ENCODE measurements around the gene LRRC75B. TPM values are rescaled to one million over a fixed set of nuclear protein-coding genes. Genes with fewer than 3 reads are reported as not detected.

Gene LRRC75B
- total and polyA plus RNA-seq, 2 of the 13 experiments (the other 11 are each of a cell fraction or from before 2014, with no cell fraction given), result 11.8 to 34.8 TPM

DNA sequence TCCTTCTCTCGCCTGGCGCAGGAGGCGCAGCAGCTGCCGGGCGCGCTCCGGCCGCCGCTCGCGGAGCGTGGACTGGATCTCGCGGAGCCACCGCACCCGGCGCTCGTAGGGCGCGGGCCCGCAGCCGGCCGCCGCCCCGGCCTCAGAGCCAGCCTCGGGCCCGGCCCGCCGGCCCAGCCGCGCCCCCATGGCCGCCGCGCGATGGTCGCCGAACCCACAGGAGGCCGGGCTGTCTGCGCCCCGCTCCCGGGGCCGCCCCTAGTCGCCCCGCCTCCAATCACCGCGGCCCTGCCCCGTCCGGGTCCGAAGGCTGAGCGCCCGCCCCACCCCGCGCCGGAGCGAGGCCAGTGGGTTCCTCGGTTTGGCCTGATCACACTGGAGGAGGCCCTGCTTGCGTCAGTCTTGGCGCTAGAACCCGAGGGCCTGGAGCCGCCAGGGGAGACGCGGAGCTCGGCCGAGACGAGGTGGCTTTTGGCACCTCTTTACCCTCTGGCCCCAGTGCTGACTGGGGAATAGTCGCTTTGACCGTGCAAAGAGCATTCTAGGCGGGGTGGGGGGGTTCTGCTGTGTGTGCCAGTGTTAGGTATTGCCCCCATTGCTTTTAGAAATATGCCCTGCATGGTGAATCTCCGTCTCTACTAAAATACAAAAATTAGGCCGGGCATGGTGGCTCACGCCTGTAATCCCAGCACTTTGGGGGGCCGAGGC, at the start of gene LRRC75B (continued):
- peak; percentile 25; the same call in 1 of the 2 replicates for TF ChIP-seq ZNF225 (CRISPR knock-in tag; IDR thresholded peaks at IDR 0.05)
- no peak for TF ChIP-seq ZFP36 (IDR thresholded peaks at IDR 0.05; ENCODE audit: borderline replicate concordance, low read depth, low read length, partially characterized antibody)
- 0 out of 2 replicates have a peak, but pooled peaks have one; percentile 10 for TF ChIP-seq MIER3 (CRISPR knock-in tag; IDR thresholded peaks at IDR 0.05; ENCODE audit: borderline replicate concordance)
- peak; percentile 55; the same call in 1 of the 2 replicates for TF ChIP-seq POGK (CRISPR knock-in tag; conservative IDR thresholded peaks at IDR 0.05)
- peak; percentile 22; the same call in 1 of the 2 replicates for TF ChIP-seq CHD2 (IDR thresholded peaks at IDR 0.05; ENCODE audit: low read depth, low read length)
- TF ChIP-seq HES4 (CRISPR knock-in tag; IDR thresholded peaks at IDR 0.05; ENCODE audit: borderline replicate concordance), result no peak
- TF ChIP-seq RFX1 (IDR thresholded peaks at IDR 0.05), result no peak
- TF ChIP-seq, protein P1, sequence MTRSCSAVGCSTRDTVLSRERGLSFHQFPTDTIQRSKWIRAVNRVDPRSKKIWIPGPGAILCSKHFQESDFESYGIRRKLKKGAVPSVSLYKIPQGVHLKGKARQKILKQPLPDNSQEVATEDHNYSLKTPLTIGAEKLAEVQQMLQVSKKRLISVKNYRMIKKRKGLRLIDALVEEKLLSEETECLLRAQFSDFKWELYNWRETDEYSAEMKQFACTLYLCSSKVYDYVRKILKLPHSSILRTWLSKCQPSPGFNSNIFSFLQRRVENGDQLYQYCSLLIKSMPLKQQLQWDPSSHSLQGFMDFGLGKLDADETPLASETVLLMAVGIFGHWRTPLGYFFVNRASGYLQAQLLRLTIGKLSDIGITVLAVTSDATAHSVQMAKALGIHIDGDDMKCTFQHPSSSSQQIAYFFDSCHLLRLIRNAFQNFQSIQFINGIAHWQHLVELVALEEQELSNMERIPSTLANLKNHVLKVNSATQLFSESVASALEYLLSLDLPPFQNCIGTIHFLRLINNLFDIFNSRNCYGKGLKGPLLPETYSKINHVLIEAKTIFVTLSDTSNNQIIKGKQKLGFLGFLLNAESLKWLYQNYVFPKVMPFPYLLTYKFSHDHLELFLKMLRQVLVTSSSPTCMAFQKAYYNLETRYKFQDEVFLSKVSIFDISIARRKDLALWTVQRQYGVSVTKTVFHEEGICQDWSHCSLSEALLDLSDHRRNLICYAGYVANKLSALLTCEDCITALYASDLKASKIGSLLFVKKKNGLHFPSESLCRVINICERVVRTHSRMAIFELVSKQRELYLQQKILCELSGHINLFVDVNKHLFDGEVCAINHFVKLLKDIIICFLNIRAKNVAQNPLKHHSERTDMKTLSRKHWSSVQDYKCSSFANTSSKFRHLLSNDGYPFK (CRISPR knock-in tag; IDR thresholded peaks at IDR 0.05; ENCODE audit: borderline replicate concordance), result peak; percentile 43; the same call in 1 of the 2 replicates
- TF ChIP-seq ZNF772 (CRISPR knock-in tag; IDR thresholded peaks at IDR 0.05), result peak; percentile 59; the same call in 1 of the 2 replicates
- TF ChIP-seq, protein P2, sequence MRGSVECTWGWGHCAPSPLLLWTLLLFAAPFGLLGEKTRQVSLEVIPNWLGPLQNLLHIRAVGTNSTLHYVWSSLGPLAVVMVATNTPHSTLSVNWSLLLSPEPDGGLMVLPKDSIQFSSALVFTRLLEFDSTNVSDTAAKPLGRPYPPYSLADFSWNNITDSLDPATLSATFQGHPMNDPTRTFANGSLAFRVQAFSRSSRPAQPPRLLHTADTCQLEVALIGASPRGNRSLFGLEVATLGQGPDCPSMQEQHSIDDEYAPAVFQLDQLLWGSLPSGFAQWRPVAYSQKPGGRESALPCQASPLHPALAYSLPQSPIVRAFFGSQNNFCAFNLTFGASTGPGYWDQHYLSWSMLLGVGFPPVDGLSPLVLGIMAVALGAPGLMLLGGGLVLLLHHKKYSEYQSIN (CRISPR knock-in tag; IDR thresholded peaks at IDR 0.05; ENCODE audit: borderline replicate concordance), result no peak
- TF ChIP-seq ARNTL (CRISPR knock-in tag; IDR thresholded peaks at IDR 0.05), result no peak; the same call in 1 of the 2 replicates
- TF ChIP-seq NR2F2 (IDR thresholded peaks at IDR 0.05; ENCODE audit: borderline replicate concordance, low read depth), result no peak; the same call in 1 of the 2 replicates
- no peak; the same call in none of the 2 replicates for TF ChIP-seq ZNF547 (CRISPR knock-in tag; IDR thresholded peaks at IDR 0.05)
- no peak for TF ChIP-seq ATF6 (CRISPR knock-in tag; conservative IDR thresholded peaks at IDR 0.05)
- no peak for TF ChIP-seq RBAK (CRISPR knock-in tag; IDR thresholded peaks at IDR 0.05)
- TF ChIP-seq RFXANK (CRISPR knock-in tag; IDR thresholded peaks at IDR 0.05), result 0 out of 2 replicates have a peak, but pooled peaks have one; percentile 18
- TF ChIP-seq ZFP90 (CRISPR knock-in tag; IDR thresholded peaks at IDR 0.05; ENCODE audit: borderline replicate concordance), result 0 out of 2 replicates have a peak, but pooled peaks have one; percentile 43
- TF ChIP-seq ZNF562 (CRISPR knock-in tag; IDR thresholded peaks at IDR 0.05; ENCODE audit: borderline replicate concordance), result no peak
- no peak for TF ChIP-seq ZNF354B (CRISPR knock-in tag; IDR thresholded peaks at IDR 0.05)
- TF ChIP-seq KDM3A (CRISPR knock-in tag; IDR thresholded peaks at IDR 0.05; ENCODE audit: low read depth), result peak; percentile 59; the same call in 1 of the 2 replicates
- TF ChIP-seq, protein P3, sequence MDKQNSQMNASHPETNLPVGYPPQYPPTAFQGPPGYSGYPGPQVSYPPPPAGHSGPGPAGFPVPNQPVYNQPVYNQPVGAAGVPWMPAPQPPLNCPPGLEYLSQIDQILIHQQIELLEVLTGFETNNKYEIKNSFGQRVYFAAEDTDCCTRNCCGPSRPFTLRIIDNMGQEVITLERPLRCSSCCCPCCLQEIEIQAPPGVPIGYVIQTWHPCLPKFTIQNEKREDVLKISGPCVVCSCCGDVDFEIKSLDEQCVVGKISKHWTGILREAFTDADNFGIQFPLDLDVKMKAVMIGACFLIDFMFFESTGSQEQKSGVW (CRISPR knock-in tag; IDR thresholded peaks at IDR 0.05; ENCODE audit: borderline replicate concordance), result no peak

All from HepG2 (cell line).